A204.1 (cell line): ENCODE results near the gene C12orf50.
"Not testable (repeated sequence)": the region's sequence is repeated elsewhere in the genome, so short reads cannot be mapped to it uniquely, and the experiment has no call there.

Source experiments
- FAIRE-seq: peaks from 2 replicates; lab custom pipeline; 2012; peaks lifted over from hg19 to GRCh38; lab: Jason Lieb, UNC

The C12orf50 gene

DNA sequence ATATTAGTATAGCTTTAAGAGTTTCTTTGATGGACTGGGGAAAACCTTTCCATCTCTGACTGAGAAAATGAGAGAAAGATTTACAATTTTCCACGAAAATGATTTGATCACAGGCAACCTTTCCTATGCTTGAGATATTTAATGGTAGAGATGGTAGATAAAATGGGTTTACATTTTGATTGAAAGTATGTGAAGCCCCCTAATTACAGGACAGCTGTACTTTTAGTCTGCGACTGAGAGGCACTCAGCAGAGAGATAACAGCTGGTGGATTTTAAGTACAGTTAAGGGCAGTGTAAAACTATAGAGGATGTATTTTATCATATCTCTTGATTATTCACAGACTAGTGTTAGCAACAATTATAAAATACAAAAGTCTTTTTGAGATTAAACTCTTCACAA, 40.7 kb downstream of the C12orf50 start:
- FAIRE-seq = no peak

DNA sequence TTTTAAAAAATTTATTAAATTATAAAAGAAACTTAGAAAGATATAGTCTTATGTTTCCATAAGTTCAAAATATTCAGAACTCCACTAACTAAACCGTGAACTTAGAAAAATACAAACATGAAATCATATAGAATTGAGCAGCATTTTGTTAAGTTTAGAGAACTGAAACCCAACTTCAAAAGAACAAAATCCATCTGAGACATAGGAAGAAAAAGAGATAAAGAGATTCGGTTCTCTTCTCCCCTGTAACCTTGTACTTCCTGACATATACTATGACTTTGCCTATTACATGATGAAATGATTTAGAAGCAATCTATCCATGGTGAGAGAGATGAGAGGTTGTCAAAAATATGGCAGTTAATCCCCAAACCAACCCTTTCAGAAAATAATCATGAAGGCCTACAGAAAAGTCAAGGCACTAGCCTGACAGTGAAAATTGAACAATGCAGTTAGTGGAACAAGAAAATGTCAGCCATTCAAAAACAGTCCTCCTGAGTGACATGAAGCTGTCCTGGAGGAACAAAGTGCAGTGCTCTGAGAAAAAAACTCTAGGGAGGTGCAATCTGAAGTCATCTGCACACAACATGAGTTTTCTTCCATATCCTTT, 44.0 kb downstream of the C12orf50 start:
- no peak for FAIRE-seq

DNA sequence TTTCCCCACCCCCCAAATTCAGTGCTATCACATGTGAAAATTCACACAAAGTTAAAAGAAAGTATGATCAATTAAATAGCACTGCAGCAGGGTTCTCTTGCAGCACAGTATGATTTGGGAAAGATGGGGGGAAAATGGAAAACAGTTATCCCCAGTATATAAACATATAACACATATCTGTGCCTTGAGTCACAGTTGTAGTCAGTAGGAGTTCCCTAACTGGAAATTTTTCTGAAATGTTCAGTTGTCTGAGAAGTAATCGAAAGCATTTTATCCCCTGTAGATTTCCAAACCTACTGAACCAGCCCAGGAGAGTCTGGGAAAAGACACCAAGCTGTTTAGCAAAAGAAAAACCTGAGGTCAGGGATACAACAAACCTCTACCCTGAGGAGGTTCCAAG, 47.0 kb downstream of the C12orf50 start:
- no peak for FAIRE-seq

DNA sequence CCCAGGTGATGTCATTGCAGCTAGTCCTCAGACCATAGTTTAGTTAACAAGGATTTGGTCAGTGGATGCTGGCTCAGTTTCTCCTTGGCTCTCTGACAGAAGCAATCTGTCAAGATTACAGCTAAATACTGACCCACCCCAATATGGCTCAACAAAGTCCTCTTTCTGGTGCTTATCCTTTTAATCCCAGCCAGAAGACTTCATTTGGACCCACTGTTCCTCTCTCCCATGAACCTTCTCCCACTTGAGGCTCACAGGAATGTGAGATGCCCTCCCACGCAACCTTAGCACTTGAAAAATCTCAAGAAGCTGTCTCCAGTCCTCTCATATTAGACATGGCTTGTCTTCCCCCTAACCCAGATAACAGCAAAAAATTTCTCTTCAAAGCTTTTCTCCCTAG, 47.7 kb downstream of the C12orf50 start:
- FAIRE-seq = no peak

DNA sequence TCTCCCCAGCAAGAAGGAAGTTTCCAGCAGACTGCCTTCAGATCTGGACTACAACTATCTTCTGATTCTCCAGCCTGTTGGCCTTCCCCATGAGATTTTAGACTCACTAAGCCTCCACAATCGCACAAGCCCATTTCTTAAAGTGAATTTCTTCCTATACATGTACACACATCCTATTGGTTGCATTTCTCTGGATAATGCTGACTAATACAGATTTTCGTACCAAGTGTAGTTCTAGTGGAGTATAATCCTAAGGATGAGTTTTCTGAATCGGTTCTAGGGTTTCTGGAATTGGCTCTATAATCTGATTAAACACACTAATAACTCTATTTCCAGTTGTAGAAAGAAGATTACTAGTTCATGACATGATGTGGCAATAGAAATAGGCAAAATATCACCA, 53.3 kb downstream of the C12orf50 start:
- no peak for FAIRE-seq

DNA sequence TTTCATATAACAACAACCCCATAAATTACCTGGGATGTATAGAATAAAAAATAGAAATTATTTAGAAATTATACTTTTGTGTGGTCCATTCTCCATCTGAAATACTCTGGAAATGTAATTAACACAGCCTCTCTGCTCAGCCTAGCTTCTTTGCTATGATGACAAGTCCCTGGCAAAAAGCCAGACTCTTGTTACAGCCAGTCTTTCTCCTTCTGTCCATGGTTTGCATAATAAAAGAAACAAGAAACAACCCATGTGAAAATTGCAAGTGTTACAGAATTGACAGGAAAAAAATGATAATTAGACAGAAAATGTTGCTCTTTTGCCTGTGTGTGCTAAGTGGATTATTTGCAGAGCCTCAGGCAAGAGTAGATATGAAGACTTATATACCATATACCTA, 61.3 kb downstream of the C12orf50 start:
- no peak for FAIRE-seq

DNA sequence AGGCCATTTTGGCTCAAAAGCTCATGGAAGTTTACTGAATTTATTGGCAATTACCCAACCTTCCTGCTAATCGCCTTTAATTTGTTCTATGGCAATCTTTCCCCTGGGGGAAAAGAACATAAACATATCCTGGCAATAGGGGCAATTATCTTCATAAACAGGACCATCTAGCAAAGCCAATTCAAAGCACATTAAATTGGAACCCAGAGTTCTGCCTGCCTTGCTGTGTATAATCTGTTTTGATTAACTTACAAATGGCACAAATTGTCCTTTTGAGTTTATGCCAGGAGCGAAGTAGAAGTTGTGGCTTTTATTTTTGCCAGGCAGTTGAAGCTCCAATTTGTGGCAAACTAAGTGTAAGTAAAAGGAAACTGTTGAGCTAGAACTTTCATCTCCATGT, 68.6 kb downstream of the C12orf50 start:
- FAIRE-seq = no peak

DNA sequence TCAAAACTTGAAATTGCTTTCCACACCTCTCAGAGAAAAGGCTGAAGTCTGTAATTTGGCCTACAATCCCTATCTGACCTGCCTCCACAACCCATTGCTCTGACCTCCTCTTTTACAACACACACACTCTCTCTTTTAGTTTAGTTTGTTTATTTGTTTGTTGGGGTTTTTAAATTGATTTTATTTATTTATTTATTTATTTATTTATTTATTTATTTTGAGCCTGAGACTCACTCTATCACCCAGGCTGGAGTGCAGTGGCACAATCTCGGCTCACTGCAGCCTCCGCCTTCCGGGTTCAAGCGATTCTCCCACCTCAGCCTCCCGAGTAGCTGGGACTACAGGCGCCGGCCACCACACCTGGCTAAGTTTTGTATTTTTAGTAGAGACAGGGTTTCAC, 75.2 kb downstream of the C12orf50 start:
- not testable (repeated sequence) for FAIRE-seq

DNA sequence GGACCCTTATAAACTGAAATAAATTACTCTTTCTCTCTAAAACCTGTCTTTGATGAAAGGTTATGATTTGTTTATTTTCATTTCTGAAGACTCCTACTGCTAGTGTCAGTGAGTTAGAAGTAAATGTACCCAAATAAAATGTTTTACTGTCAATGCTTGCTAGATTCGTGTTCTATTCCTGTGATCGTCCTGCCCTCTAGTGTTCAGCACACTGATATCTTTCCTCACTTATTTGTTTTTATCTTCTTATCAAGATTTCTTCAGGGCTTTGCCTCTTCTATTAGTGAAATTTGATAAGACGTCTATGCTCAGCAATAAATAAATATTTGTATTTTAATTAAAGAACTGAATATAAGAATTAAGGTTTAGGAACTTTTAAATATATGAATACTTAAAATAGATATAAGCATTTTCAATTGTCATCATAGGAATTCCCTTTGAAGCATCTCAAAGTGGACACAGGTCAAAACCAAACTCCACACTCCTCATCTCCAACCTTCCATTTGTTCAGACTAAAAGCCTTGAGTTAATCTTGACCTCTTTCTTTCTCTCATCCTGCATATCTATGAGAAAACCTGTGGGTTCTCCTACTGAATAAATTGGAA, 75.8 kb downstream of the C12orf50 start:
- FAIRE-seq = peak; percentile 95

DNA sequence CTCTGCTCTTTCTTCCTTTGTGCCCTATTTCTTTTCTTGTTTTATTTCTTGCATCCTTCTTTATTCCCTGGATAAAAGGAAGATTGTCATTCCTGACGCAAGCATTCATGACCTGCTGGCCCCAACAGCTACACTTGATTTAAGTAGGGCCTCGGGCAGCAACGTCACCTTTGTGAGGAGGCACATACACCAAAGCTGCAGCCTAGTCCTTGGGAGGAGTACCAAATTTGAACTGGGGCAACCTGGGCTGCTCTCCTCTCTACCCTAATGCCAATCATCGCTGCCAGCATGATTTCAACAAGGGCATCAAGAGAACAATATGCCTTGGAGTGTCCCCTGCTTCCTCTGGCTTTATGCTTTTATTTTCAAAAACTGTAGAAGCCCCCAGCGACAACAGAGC, 76.4 kb downstream of the C12orf50 start:
- FAIRE-seq = no peak

DNA sequence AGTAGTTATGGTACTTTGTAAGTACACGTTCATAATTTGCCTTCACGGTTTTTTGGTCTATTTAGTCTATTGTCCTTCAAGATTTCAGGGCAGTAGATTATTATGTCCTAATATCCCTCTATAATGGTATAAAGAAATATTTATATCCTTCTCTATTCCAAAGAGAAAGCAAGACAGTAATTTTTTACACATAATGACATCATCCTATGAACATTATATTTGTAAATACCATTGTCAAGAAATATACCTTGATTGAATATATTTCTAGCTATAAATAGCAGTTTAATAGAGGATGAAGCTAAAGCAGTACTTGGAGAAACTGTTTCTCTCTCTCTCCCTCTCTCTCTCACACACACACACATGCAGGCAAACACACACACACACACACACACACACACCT, 77.0 kb downstream of the C12orf50 start:
- no peak for FAIRE-seq

DNA sequence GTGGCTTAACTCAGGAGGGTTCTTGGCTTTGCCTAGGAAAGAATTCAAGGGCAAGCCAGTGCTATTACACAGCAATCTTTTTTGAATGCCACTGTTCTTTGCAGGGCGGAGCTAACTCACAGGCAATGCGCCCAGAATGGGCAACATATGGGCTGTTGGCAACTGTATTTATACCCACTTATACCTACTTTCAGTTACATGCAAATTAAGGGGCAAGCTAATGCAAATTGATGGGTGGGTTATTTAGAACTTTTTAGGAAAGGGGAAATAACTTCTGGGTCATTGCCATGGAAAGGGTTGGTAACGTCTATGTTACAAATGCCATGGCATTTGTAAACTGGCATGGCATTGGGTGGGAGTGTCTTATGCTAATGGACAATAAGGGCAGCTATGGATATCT, 85.4 kb downstream of the C12orf50 start:
- no peak for FAIRE-seq

DNA sequence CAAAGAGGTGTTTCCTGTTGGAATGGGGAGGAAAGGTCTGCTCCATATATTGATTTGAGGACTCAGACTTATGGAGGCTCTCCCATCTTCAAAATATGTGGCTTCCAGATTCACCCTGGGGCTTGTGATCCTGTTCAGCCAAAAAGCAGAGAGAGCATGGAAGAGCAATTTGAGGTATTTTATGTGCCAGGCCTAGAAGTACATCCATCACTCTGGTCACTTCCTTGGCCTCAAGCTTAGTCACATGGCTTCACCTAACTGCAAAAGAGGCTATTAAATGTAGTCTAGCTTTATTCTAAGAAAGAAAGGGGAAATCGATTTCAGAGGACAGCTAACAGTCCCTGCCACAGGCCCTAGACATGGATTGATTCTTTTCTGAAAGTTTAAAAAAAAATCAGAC, 86.2 kb downstream of the C12orf50 start:
- FAIRE-seq = no peak

DNA sequence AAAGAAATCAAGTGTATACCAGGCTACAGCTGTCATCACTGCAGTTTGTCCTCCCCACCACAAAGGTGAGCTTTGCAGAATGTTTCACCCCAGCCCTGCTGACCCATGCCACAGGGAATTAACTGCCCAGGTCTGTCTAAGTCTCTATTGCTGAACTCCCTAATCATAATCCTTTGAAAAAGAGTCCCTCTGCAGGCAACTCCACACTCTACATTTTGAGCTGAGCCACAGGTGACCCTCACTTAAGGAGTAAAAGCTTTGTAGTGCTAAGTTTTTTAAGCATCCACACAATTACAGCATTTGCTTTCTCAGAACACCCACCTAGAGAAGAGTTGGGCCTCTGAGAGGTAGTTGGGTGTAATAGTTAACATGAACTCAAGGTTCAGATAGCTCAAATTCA, 90.0 kb downstream of the C12orf50 start:
- FAIRE-seq = no peak

DNA sequence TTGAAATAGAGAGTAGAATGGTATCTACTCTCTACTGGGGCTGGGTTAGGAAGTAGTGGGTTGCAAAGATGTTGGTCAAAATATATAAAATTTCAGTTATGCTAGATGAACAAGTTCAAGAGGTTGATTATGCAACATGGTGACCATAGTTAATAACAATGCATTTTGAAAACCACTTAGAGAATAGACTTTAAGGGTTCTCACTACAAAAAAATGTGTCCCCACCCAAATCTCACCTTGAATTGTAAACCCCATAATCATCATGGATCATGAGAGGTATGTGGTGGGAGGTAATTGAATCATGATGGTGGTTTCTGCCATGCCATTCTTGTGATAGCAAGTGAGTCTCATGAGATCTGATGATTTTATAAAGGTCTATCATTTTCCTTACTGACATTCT, 94.0 kb downstream of the C12orf50 start:
- no peak for FAIRE-seq

DNA sequence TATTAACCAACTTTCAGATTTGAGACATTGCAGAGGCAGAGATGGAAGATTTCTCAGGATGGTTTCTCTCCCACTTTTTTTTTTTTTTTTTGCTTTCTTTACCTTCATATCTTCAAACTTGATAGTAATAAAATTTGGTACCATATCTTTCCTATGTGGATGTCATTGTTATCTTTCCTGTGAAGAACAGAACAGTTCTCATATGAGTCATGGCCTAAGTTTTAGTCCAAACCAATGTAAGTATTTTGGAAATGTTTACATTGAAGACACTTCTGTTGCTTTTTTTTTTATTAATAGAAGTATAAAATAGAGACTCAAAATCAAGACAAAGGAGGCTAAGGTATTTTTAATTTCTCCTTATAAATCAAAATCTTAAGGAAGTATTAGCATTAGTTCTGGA, 95.2 kb downstream of the C12orf50 start:
- no peak for FAIRE-seq

DNA sequence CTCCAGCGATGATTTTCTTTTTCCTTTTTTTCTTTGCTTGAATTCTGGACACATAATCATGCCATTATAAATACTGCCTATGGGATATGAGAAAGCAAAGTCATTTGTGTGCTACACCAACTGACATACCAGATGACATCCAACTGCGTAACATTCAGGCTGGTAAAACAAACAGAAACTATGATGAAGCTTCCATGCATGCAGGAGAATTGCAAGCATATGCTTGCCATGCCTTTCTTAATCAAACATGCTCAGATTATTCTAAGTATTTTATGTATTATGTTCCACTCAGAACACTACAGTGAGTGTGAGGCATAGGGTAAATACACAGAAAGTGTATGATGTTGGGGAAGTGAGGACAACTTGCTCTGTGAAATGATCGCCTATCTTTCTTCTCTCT, 97.4 kb downstream of the C12orf50 start:
- no peak for FAIRE-seq

DNA sequence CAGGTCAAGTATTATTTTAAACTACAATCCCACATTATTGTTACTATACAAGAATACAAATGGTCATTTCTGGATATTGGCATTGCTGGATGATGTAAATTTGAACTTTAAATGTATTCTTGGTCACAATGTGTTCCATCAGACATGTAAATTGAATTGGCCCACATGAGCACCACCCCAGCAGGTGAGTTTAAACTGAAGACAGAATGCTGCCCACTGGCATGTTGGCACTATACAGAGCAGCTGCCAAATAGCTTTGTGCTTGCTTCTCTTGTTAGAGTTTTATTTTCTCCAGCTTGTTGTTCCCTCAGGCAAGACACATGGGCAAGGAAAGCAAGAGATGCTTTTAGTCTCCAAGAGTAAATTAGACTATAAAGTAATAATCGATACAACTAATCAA, 98.6 kb downstream of the C12orf50 start:
- FAIRE-seq = no peak
